IPS-18c (cell line): ENCODE results near the gene PXK.
"Not testable (repeated sequence)": the region's sequence is repeated elsewhere in the genome, so short reads cannot be mapped to it uniquely, and the experiment has no call there.

ENCODE experiments used
- H3K4me3 ChIP-seq: 2 replicates; pipeline ENCODE4 v1.7.0; 2013; ENCODE audit warnings: low read depth, mild to moderate bottlenecking, low read length, moderate library complexity; ENCODE audit not compliant: insufficient read depth
- H3K9me3 ChIP-seq: one replicate; pipeline ENCODE4 v1.6.1; 2013; ENCODE audit warnings: mild to moderate bottlenecking, low read length, moderate library complexity; ENCODE audit not compliant: control insufficient read depth, insufficient read depth

The PXK gene

GRCh38 chr3:58332575-58333188, at the start of gene PXK:
TSS of gene PXK (plus strand) at chr3:58332892. CDS start at chr3:58332989, 97 bp downstream.
- Histone ChIP-seq H3K9me3 (peaks cover 2% of the 10 kb centered on the region), H3K4me3 (peak within 1 kb of the TSS; percentile 68)

GRCh38 chr3:58285334-58285733, 47.4 kb upstream of the PXK start:
- no peaks in the 10 kb centered on the region for H3K9me3 ChIP-seq
- no peak overlapping the region for H3K4me3 ChIP-seq

GRCh38 chr3:58287354-58287753, 45.3 kb upstream of the PXK start:
- H3K4me3 ChIP-seq: no peak overlapping the region

GRCh38 chr3:58288011-58288728, 44.5 kb upstream of the PXK start:
- H3K4me3 ChIP-seq: no peak overlapping the region
- H3K9me3 ChIP-seq: peaks cover 4% of the 10 kb centered on the region

More at GRCh38 chr3:58287354-58287753, 45.3 kb upstream of the PXK start:
- H3K9me3 ChIP-seq: peaks cover 4% of the 10 kb centered on the region

GRCh38 chr3:58288964-58289613, 43.6 kb upstream of the PXK start:
- H3K4me3 ChIP-seq, H3K9me3 ChIP-seq: not testable (repeated sequence)

- not testable (repeated sequence) for H3K9me3 ChIP-seq, H3K4me3 ChIP-seq
These were observed 42.2 kb upstream of the PXK start for GRCh38 chr3:58290446-58290845.

GRCh38 chr3:58291671-58292338, 40.9 kb upstream of the PXK start:
- H3K4me3 ChIP-seq: no peak overlapping the region
- peaks cover 4% of the 10 kb centered on the region for H3K9me3 ChIP-seq

GRCh38 chr3:58292866-58293265, 39.8 kb upstream of the PXK start:
- Histone ChIP-seq H3K9me3 (peaks cover 4% of the 10 kb centered on the region), H3K4me3 (no peak overlapping the region)

- no peak overlapping the region for H3K4me3 ChIP-seq
These were observed 39.2 kb upstream of the PXK start for GRCh38 chr3:58293516-58293915.

GRCh38 chr3:58296269-58296668, 36.4 kb upstream of the PXK start:
- H3K4me3 ChIP-seq: no peak overlapping the region

More at GRCh38 chr3:58293516-58293915, 39.2 kb upstream of the PXK start:
- peaks cover 4% of the 10 kb centered on the region for H3K9me3 ChIP-seq

GRCh38 chr3:58296843-58297242, 35.8 kb upstream of the PXK start:
- H3K4me3 ChIP-seq: no peak overlapping the region
- peaks cover 6% of the 10 kb centered on the region for H3K9me3 ChIP-seq

More at GRCh38 chr3:58296269-58296668, 36.4 kb upstream of the PXK start:
- H3K9me3 ChIP-seq: peaks cover 6% of the 10 kb centered on the region

GRCh38 chr3:58298190-58298589, 34.5 kb upstream of the PXK start:
- Histone ChIP-seq H3K9me3 (peaks cover 2% of the 10 kb centered on the region), H3K4me3 (no peak overlapping the region)

- Histone ChIP-seq H3K4me3 (no peak overlapping the region), H3K9me3 (peaks cover 2% of the 10 kb centered on the region)
These were observed 33.6 kb upstream of the PXK start for GRCh38 chr3:58299075-58299474.

GRCh38 chr3:58299839-58300516, 32.7 kb upstream of the PXK start:
- Histone ChIP-seq H3K4me3 (no peak overlapping the region), H3K9me3 (peaks cover 2% of the 10 kb centered on the region)

- Histone ChIP-seq H3K4me3 (peak within 1 kb of the TSS; percentile 98), H3K9me3 (no peaks in the 10 kb centered on the region)
These were observed 26.6 kb upstream of the PXK start, which contains the start of the genes HTD2 and RPP14 for GRCh38 chr3:58305882-58306711. TSS of gene HTD2 (plus strand) at chr3:58306520. CDS start at chr3:58317614, 11,094 bp downstream. TSS of gene RPP14 (plus strand) at chr3:58306245. CDS start at chr3:58310330, 4,085 bp downstream.

- peak overlapping the region; percentile 98 for H3K4me3 ChIP-seq
These were observed 25.0 kb upstream of the PXK start for GRCh38 chr3:58307639-58308215.

More at GRCh38 chr3:58307639-58308215, 25.0 kb upstream of the PXK start:
- H3K9me3 ChIP-seq: no peaks in the 10 kb centered on the region
